ENCODE data around the gene SKI. TPM values are rescaled to one million over a fixed set of nuclear protein-coding genes. Genes with fewer than 3 reads are reported as not detected.
A peak's percentile ranks its signal among the peaks of the same experiment; 100 is the strongest.

The SKI gene
- total RNA-seq, 1 donor from 2014 or later, result 62.0 TPM

DNA sequence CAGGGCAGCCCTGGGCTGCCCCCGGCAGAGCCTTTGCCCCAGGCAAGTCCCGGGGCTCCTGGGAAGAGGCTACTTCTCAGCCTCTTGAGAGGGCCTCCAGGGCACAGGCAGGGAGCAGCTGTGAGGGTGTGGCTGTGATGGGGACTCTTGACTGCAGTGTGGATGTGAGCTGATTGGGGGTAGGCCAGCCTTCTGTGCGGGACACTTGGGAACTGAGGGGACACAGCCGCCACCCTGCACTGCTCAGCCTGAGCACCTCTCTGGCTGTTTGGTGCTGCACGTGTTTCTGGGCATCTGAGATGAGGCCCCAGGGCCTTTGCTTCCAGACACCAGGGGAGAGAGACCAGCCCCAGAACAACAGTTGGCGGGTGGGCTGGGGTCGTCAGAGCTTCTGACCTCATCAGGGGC is 62.1 kb downstream of the SKI start:
- H3K4me3 Mint-ChIP-seq, result no peak overlapping the region
- H3K27me3 Mint-ChIP-seq (ENCODE audit: low read depth), result no peaks in the 10 kb centered on the region
- peaks cover 26% of the 10 kb centered on the region for H3K4me1 Mint-ChIP-seq
- H3K27ac Mint-ChIP-seq (ENCODE audit: unreplicated experiment), result no peak overlapping the region
- TF ChIP-seq CTCF (conservative IDR thresholded peaks at IDR 0.05), result no peak
- DNase-seq (ENCODE audit: low read depth, low spot score), result no peak
- H3K36me3 Mint-ChIP-seq (ENCODE audit: low read depth), result no peaks in the 10 kb centered on the region
- no peaks in the 10 kb centered on the region for H3K9me3 Mint-ChIP-seq

GRCh38 chr1:2290595-2291510 is 62.7 kb downstream of the SKI start:
- H3K4me3 Mint-ChIP-seq, result no peak overlapping the region
- H3K9me3 Mint-ChIP-seq, result no peaks in the 10 kb centered on the region
- peaks cover 29% of the 10 kb centered on the region for H3K4me1 Mint-ChIP-seq
- H3K36me3 Mint-ChIP-seq (ENCODE audit: low read depth), result no peaks in the 10 kb centered on the region
- H3K27ac Mint-ChIP-seq (ENCODE audit: unreplicated experiment), result peak overlapping the region; percentile 68
- TF ChIP-seq CTCF (conservative IDR thresholded peaks at IDR 0.05), result no peak
- DNase-seq (ENCODE audit: low read depth, low spot score), result no peak
- no peaks in the 10 kb centered on the region for H3K27me3 Mint-ChIP-seq (ENCODE audit: low read depth)

DNA sequence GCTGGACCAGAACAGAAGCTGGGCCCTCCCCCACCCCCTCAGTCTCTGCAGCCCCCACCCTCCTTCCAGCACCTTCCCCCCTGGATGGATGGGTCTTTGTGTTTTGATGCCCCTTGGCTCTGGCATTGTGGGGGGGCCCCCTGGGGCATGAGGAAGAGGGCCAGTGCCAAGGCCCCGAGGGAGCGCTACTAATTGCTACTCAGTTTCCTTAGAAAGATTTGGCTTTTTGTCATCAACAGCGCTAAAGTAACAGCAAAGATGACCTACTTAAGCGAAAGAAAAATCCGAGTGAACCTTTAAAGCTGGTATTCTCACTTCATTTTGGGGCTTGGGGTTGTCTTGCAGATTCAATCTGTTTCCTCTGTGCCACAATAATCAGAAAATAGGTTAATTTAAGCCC is 63.5 kb downstream of the SKI start:
- no peak overlapping the region for H3K4me3 Mint-ChIP-seq
- no peaks in the 10 kb centered on the region for H3K9me3 Mint-ChIP-seq
- H3K36me3 Mint-ChIP-seq (ENCODE audit: low read depth), result no peaks in the 10 kb centered on the region
- H3K4me1 Mint-ChIP-seq, result peaks cover 33% of the 10 kb centered on the region
- TF ChIP-seq CTCF (conservative IDR thresholded peaks at IDR 0.05), result no peak
- no peaks in the 10 kb centered on the region for H3K27me3 Mint-ChIP-seq (ENCODE audit: low read depth)
- H3K27ac Mint-ChIP-seq (ENCODE audit: unreplicated experiment), result no peak overlapping the region
- DNase-seq (ENCODE audit: low read depth, low spot score), result no peak

DNA sequence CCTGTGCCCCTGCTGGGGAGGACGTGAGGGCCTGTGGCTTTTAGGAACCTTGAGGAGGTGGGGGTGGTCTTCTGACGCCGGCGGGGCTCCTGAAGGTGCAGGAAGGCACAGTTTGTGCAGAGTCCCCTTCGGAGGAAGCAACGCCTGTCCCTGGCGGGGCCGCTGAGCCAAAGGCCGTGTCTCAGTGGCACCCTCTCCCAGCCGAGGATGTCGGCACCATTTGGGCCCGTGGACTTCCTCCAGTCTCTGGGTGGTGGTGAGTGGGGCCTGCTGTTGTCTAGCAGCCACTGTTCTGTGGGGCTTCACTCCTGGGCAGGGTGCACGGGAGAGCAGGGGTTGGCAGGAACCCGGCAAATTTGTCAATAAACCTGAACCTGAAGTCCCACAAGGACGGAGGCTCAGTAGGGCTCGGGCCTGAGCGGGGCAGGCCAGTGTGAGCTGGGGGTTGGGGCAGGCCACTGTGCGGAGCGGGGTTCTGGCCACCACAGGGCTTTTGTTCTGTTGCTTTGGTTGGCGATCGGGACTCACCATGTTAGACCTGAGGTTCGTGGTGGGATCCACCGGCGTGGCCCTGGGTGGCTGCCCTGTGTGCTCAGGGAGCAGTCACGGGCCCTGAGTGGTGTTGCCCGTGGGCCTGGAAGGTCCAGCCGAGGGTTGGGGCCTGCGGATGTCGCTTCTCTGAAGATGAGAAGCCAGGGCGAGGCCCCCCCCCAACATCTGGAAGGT is 64.8 kb downstream of the SKI start:
- Mint-ChIP-seq H3K9me3 (no peaks in the 10 kb centered on the region), H3K36me3 (ENCODE audit: low read depth) (no peaks in the 10 kb centered on the region), H3K4me1 (peaks cover 32% of the 10 kb centered on the region), H3K4me3 (no peak overlapping the region), H3K27me3 (ENCODE audit: low read depth) (no peaks in the 10 kb centered on the region), H3K27ac (ENCODE audit: unreplicated experiment) (peak overlapping the region; percentile 35)
- DNase-seq (ENCODE audit: low read depth, low spot score), result no peak
- TF ChIP-seq CTCF (conservative IDR thresholded peaks at IDR 0.05), result no peak

DNA sequence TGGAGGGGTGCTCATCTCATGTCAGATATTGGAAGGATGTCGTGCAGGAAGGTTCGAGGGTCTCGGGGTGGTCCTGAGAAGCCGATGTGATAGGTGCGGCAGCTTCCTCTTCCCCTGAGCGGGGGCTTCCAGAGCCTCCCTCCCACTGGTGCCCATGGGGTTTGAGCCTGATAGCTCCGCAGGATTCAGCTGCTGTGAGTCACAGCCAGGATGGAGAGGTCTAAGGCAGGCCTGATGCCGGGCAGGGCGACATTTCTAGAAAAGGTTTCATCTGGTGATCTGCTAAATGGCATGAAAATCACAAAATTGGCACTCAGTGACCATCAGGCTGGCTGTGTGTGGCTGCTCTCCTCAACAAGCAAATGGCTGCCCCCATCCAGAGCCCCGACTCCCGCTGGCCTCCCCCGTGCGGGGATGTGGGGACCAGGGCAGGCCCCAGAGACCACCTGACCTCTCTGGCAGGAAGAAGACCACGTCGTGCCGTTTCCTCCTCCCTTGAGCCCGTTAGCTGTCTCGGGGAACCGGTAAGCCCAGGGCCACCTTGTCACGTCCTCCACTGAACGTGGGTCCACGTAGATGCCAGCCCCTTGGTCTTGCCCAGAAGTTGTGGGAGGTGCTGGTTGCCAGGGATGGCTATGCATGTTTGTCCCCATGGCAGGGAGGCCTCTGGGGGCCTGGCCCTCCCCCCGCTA is 66.1 kb downstream of the SKI start:
- DNase-seq (ENCODE audit: low read depth, low spot score), result no peak
- H3K27ac Mint-ChIP-seq (ENCODE audit: unreplicated experiment), result no peak overlapping the region
- TF ChIP-seq CTCF (conservative IDR thresholded peaks at IDR 0.05), result no peak
- H3K4me3 Mint-ChIP-seq, result no peak overlapping the region
- no peaks in the 10 kb centered on the region for H3K27me3 Mint-ChIP-seq (ENCODE audit: low read depth)
- H3K9me3 Mint-ChIP-seq, result no peaks in the 10 kb centered on the region
- H3K4me1 Mint-ChIP-seq, result peaks cover 32% of the 10 kb centered on the region
- no peaks in the 10 kb centered on the region for H3K36me3 Mint-ChIP-seq (ENCODE audit: low read depth)

All from neural crest cell (in vitro differentiated cells).